Measurements from ENCODE around the gene SPPL3. TPM values are rescaled to one million over a fixed set of nuclear protein-coding genes. Genes with fewer than 3 reads are reported as not detected.

SPPL3 gene
- total and polyA plus RNA-seq, 8 donors = 44.5 to 76.2 (median 68.1) TPM

DNA sequence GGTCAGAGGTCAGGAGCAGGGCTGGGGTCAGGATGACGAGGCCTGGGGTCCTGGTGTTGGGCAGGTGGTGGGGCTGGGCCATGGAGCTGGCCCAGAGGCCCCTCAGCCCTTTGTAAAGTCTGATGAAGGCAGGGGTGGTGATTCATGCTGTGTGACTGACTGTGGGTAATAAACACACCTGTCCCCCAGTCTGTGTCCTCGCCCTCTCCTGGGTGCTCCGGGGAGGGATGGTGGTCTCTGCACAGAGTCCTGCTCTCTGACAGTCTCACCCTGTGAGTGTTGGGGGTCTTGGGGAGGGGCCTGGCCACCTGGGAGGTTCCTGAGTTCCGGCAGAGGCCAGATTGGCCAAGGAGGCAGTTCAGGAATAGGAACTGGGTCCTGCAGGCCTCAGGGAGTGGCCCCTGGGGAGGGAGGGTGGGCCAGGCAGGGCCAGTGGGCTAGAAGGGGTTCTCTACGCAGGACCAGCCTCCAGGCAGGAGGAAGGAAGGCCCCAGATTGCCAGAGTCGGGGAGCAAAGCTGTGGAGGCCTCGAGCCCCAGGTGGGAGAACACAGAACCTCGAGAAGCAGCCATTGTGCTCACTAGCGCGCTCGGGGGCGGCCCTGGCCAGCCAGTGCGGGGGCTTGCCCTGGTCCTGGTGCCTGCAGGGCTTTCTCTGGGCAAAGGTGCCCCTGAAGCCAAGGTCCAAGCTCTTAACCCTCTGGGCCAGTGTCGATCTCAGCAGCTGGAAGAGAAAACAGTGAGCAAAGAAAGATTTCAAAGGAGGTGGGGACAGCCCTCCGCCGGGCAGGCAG is 164.1 kb downstream of the SPPL3 start:
- H3K4me1 ChIP-seq = no peaks in the 10 kb centered on the region
- ATAC-seq = no peak
- intact Hi-C loops (cut with DNase I) = no loop called here
- no peak for DNase-seq
- no peaks in the 10 kb centered on the region for H3K9me3 ChIP-seq
- no peaks in the 10 kb centered on the region for H3K27me3 ChIP-seq
- no peak overlapping the region for H3K4me3 ChIP-seq
- peaks cover 0 to 32% of the 10 kb centered on the region in 2 donors for H3K36me3 ChIP-seq
- no peak overlapping the region for H3K27ac ChIP-seq
- TF ChIP-seq, protein P1, sequence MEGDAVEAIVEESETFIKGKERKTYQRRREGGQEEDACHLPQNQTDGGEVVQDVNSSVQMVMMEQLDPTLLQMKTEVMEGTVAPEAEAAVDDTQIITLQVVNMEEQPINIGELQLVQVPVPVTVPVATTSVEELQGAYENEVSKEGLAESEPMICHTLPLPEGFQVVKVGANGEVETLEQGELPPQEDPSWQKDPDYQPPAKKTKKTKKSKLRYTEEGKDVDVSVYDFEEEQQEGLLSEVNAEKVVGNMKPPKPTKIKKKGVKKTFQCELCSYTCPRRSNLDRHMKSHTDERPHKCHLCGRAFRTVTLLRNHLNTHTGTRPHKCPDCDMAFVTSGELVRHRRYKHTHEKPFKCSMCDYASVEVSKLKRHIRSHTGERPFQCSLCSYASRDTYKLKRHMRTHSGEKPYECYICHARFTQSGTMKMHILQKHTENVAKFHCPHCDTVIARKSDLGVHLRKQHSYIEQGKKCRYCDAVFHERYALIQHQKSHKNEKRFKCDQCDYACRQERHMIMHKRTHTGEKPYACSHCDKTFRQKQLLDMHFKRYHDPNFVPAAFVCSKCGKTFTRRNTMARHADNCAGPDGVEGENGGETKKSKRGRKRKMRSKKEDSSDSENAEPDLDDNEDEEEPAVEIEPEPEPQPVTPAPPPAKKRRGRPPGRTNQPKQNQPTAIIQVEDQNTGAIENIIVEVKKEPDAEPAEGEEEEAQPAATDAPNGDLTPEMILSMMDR (IDR thresholded peaks at IDR 0.05) = no peak

DNA sequence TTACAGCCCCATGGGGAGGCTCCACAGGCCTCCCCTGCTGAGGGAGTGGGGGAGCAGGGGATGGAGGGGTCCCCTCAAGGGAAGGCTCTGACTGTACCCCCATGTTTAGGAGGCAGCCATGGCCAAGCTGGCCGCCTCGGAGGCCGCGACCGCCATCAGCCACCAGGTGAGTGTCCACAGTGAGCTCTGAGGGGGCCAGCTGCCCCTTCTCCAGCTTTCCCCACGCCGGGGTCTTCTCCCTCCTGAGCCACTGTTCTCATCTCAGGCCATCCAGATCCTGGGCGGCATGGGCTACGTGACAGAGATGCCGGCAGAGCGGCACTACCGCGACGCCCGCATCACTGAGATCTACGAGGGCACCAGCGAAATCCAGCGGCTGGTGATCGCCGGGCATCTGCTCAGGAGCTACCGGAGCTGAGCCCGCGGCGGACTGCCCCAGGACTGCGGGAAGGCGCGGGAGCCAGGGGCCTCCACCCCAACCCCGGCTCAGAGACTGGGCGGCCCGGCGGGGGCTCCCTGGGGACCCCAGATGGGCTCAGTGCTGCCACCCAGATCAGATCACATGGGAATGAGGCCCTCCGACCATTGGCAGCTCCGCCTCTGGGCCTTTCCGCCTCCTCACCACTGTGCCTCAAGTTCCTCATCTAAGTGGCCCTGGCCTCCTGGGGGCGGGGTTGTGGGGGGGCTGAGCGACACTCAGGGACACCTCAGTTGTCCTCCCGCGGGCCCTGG is 165.0 kb downstream of the SPPL3 start:
- no peak overlapping the region for H3K27ac ChIP-seq
- peaks cover 0 to 32% of the 10 kb centered on the region in 2 donors for H3K36me3 ChIP-seq
- no peaks in the 10 kb centered on the region for H3K27me3 ChIP-seq
- no peak overlapping the region for H3K4me3 ChIP-seq
- H3K4me1 ChIP-seq = no peaks in the 10 kb centered on the region
- DNase-seq = no peak
- no peaks in the 10 kb centered on the region for H3K9me3 ChIP-seq
- no peak for ATAC-seq
- intact Hi-C loops (cut with DNase I) = no loop called here
- TF ChIP-seq, protein P1 (IDR thresholded peaks at IDR 0.05) = no peak

DNA sequence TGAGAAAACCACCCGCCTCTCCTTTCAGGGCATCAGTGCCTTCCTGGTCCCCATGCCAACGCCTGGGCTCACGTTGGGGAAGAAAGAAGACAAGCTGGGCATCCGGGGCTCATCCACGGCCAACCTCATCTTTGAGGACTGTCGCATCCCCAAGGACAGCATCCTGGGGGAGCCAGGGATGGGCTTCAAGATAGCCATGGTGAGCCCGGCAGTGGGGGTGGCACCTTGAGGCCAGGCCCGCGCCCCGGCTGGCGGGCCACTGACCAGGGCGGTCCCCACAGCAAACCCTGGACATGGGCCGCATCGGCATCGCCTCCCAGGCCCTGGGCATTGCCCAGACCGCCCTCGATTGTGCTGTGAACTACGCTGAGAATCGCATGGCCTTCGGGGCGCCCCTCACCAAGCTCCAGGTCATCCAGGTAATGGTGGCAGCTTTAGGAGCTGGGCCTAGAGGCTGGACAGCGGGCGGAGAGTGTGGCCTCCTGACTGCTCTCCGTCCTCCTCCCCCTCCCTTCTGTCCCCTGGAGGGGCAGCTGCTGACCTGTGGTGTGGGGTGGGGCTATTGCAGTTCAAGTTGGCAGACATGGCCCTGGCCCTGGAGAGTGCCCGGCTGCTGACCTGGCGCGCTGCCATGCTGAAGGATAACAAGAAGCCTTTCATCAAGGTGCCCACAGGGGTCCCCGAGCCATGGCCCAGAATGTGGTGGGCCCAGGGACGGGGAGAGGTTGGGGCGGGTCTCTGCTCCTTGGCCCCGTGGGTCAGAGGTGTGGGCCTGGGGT is 165.7 kb downstream of the SPPL3 start:
- Histone ChIP-seq H3K36me3 (peaks cover 0 to 32% of the 10 kb centered on the region in 2 donors), H3K27ac (no peak overlapping the region), H3K4me1 (no peaks in the 10 kb centered on the region), H3K27me3 (no peaks in the 10 kb centered on the region), H3K9me3 (no peaks in the 10 kb centered on the region), H3K4me3 (no peak overlapping the region)
- ATAC-seq (no peak), DNase-seq (no peak)
- intact Hi-C loops (cut with DNase I) = no loop called here
- TF ChIP-seq, protein P1 (IDR thresholded peaks at IDR 0.05) = no peak

DNA sequence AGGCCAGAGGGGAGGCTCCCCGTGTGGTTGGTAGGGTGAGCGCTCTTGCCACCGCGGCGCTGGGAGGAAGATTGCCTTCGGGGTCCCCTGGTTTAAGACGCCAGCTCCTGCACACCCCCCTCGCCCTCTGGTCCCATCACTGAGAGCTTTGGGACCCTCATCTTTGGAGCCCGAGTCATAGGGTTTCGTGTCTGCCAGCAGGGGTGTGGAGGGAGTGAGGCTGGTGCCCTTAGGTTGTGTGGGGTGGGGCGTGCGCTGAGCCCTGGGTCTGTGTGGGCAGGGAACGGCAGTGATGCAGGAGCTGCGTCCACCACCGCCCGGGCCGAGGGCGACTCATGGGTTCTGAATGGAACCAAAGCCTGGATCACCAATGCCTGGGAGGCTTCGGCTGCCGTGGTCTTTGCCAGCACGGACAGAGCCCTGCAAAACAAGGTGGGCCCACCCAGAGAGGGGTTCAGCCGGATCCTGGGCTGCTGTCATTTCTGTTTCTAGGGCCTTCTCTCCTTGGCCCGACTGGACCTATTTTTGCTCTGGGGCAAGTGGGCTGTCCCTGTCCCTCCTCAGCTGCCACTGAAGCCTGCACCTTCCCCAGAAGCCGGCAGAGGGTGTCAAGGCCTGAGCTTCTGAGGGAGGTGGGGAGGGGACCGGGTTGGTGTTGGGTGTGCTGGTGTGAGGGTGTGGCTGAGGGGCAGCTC is 166.5 kb downstream of the SPPL3 start:
- no peaks in the 10 kb centered on the region for H3K27me3 ChIP-seq
- DNase-seq (no peak), ATAC-seq (no peak)
- H3K9me3 ChIP-seq = no peaks in the 10 kb centered on the region
- H3K27ac ChIP-seq = no peak overlapping the region
- H3K4me1 ChIP-seq = no peaks in the 10 kb centered on the region
- intact Hi-C loops (cut with DNase I) = no loop called here
- H3K36me3 ChIP-seq = peaks cover 0 to 32% of the 10 kb centered on the region in 2 donors
- no peak overlapping the region for H3K4me3 ChIP-seq
- TF ChIP-seq, protein P1 (IDR thresholded peaks at IDR 0.05) = no peak
